ENCODE measurements around the gene ERV3-1.
"Not testable (repeated sequence)": the region's sequence is repeated elsewhere in the genome, so short reads cannot be mapped to it uniquely, and the experiment has no call there.

The ERV3-1 gene, protein sequence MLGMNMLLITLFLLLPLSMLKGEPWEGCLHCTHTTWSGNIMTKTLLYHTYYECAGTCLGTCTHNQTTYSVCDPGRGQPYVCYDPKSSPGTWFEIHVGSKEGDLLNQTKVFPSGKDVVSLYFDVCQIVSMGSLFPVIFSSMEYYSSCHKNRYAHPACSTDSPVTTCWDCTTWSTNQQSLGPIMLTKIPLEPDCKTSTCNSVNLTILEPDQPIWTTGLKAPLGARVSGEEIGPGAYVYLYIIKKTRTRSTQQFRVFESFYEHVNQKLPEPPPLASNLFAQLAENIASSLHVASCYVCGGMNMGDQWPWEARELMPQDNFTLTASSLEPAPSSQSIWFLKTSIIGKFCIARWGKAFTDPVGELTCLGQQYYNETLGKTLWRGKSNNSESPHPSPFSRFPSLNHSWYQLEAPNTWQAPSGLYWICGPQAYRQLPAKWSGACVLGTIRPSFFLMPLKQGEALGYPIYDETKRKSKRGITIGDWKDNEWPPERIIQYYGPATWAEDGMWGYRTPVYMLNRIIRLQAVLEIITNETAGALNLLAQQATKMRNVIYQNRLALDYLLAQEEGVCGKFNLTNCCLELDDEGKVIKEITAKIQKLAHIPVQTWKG
- 4.9 to 26.2 (median 8.0) reads per million in 9 experiments for total RNA-seq

DNA sequence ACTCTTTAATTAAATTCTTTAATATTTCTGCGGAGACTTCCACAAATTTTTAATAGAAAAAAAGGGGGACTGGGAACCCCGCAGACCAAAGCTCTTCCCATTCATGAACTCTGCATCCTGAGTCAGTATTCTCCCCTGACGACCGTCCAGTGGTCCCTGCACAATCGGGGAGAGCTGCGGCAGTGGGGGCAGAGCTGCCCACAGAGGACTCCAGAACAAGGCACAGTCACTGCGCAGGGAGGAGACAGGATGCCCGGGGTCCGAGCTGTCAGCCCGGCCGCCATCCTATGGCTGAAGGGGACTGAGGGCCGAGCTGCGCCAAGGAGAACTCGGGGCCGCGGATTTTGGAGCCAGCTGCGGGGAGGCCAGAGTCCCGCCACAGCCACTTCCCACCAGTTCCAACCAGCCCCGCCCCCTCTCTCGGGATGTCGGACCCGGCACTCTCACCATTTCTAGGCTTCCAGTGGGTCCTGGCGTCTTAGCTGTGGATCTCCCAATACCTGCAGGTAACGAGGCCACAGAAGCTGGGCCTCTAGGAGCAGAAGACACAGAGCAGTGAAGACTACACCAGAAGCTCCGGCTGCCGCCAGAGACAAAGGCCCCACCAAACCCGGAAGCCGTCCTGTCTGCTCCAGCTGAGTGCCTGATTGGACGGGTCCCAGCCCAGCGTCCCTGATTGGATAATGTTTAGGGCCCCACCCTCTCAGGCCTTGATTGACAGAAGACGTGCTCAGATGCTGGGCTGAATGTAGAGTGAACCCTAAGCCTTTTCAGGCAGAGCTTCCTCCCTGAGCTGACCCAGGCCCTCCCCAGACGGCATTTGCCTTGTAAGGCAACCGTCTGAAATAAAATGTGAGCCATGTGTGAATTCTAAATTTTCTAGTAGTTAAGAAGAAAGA, at the start of gene ERV3-1:
TSS of gene ERV3-1 (minus strand) at position 594 of the 899 bp plus-strand sequence. CDS start 13,661 bp downstream, outside the sequence.
- Mint-ChIP-seq H3K27ac (peak within 1 kb of the TSS; percentile 98), H3K4me1 (ENCODE audit: low read depth in 2 of 2) (peaks cover 38 to 39% of the 10 kb centered on the region in 2 donors), H3K4me3 (peak within 1 kb of the TSS; percentile 95 to 96), H3K27me3 (no peaks in the 10 kb centered on the region), H3K9me3 (no peaks in the 10 kb centered on the region), H3K36me3 (ENCODE audit: insufficient read depth) (peaks cover 21% of the 10 kb centered on the region)
- peak; percentile 90 to 93 (median 92) for DNase-seq
- peak; percentile 98 for ATAC-seq (replicated peaks)

DNA sequence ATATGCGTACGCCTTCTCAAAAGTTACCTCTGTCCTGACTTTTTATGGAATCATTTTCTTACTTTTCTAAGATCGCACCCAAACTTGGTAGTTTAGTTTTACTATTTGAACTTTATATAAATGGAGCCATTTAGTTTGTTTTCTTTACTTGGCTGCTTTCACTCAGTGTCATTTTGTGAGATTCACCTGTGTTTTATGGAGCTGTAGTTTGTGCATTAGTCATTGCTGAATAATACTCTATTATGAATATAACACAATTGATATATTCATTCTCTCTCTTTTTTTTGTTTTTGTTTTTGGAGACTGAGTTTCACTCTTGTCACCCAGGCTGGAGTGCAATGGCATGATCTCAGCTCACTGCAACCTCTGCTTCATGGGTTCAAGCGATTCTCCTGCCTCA, 49.3 kb upstream of the ERV3-1 start:
- DNase-seq; ATAC-seq (replicated peaks); H3K4me1 Mint-ChIP-seq (ENCODE audit: low read depth in 2 of 2); H3K4me3 Mint-ChIP-seq; H3K27ac Mint-ChIP-seq; H3K9me3 Mint-ChIP-seq; H3K27me3 Mint-ChIP-seq: not testable (repeated sequence)
- peaks cover 21% of the 10 kb centered on the region for H3K36me3 Mint-ChIP-seq (ENCODE audit: insufficient read depth)

DNA sequence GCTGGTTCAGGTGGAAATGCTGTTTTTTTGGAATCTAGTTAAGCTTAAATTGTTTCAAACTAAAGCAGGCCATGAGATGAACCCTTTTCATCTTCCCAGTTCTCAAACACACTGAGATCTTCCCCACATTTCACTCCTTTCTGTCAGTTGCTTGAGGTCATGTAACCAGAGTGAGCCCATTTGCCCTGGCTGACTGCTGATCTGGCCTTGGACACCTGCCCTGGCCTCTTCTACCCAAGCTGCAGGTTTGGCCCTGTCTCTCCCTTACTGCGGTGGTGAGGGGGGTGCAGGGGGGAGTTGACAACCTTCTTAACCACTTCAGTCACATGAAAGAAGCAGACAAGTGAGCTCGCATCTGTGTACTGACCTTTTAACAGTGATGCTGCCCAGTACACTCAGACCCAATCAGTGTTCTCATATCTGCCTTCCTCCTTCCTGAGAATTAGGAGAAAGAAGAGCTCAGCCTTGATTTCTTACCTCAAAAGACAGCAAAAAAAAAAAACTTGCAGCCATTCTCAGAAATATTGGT, 48.0 kb upstream of the ERV3-1 start:
- peaks cover 21% of the 10 kb centered on the region for H3K36me3 Mint-ChIP-seq (ENCODE audit: insufficient read depth)
- ATAC-seq (replicated peaks); DNase-seq; H3K4me3 Mint-ChIP-seq; H3K9me3 Mint-ChIP-seq; H3K27me3 Mint-ChIP-seq: not testable (repeated sequence)
- peaks cover 3 to 12% of the 10 kb centered on the region in 2 donors for H3K4me1 Mint-ChIP-seq (ENCODE audit: low read depth in 2 of 2)
- peak overlapping the region in 1 of 2 donors; percentile 8 for H3K27ac Mint-ChIP-seq

DNA sequence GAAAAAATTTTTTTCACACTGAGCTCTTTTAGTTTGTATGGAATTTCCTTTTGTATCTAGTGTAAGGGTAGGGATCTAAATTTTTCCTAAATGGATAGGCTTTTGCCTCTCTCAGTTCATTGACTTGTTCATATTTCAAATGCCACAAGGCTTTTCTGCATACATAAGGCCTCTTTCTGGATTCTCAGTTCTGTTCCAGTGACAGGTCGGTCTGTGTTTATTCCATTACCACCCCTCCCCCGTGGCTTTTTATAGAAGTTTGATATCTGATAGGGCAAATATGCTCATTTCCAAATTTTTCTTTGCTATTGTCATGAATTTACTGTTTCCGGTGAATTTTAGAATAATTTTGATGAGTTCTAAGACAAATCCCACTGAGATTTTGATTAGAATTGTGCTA, 45.2 kb upstream of the ERV3-1 start:
- not testable (repeated sequence) for ATAC-seq (replicated peaks); H3K27ac Mint-ChIP-seq

DNA sequence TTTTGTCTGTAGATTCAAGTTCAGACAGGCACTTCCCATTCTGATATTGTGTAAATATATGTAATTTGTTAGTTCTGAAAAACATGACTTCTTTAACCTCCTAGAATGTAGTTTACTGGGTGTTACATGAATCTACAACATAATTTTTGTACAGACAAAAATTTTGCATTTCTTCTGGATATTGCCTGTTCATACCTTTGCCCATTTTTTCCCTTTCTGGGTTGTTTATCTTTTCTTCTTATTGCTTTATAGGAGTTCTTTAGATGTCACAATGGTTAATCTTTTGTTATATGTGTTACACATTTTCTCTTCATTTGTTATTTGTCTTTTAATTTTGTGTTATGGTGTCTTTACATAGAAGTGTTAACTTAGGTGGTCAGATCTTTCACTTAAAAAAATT, 44.7 kb upstream of the ERV3-1 start:
- Mint-ChIP-seq H3K4me1 (ENCODE audit: low read depth in 2 of 2) (peaks cover 7 to 23% of the 10 kb centered on the region in 2 donors), H3K36me3 (ENCODE audit: insufficient read depth) (peaks cover 11% of the 10 kb centered on the region)
- H3K27me3 Mint-ChIP-seq; H3K9me3 Mint-ChIP-seq; DNase-seq; H3K27ac Mint-ChIP-seq; H3K4me3 Mint-ChIP-seq; ATAC-seq (replicated peaks): not testable (repeated sequence)

More for the DNA sequence above, 45.2 kb upstream of the ERV3-1 start:
- Mint-ChIP-seq H3K4me1 (ENCODE audit: low read depth in 2 of 2) (peaks cover 3 to 18% of the 10 kb centered on the region in 2 donors), H3K36me3 (ENCODE audit: insufficient read depth) (peaks cover 16% of the 10 kb centered on the region)
- DNase-seq, H3K4me3 Mint-ChIP-seq, H3K9me3 Mint-ChIP-seq, H3K27me3 Mint-ChIP-seq: not testable (repeated sequence)

DNA sequence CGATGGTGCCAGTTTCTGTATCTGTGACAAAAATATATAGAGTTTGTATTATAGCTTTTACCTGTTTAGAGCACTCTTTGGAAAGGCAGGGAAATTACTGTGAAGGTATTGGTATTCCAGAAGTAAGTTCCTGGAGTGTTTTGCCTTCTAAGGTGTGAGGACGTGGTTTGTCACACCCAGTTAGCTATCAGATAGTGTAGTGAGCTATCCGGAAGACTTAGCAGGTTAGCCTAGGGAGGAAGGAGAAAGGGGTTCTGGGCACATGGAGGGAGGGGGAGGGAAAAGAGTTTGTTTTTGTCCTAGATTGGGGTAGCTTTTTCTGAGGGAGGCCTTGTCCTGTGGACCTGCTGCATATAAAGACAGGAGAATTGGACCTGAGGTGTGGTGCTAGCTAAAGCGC, 39.8 kb upstream of the ERV3-1 start:
- H3K9me3 Mint-ChIP-seq; DNase-seq; H3K4me3 Mint-ChIP-seq; H3K36me3 Mint-ChIP-seq (ENCODE audit: insufficient read depth); H3K27me3 Mint-ChIP-seq; H3K27ac Mint-ChIP-seq; ATAC-seq (replicated peaks): not testable (repeated sequence)
- peaks cover 10 to 23% of the 10 kb centered on the region in 2 donors for H3K4me1 Mint-ChIP-seq (ENCODE audit: low read depth in 2 of 2)

DNA sequence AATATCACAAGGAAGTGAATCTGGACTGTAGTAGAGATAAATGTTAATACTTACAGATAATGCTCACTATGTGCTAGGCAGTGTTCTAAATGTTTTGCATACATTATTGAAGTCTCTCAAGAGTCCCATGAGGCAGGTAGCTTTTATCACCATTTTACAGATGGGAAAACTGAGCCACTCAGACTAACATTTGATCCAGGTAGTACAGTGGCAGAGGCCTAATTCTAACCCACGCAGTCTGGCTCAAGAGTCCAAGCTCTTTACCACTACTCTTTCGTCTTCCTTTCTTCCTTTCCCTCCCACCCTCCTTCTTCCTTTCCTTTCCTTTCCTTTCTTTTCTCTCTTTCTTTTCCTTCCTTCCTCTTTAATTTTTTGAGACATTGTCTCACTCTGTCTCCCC, 39.1 kb upstream of the ERV3-1 start:
- DNase-seq; H3K36me3 Mint-ChIP-seq (ENCODE audit: insufficient read depth); ATAC-seq (replicated peaks); H3K4me3 Mint-ChIP-seq; H3K9me3 Mint-ChIP-seq; H3K27me3 Mint-ChIP-seq: not testable (repeated sequence)
- Mint-ChIP-seq H3K27ac (peak overlapping the region in 1 of 2 donors; percentile 25), H3K4me1 (ENCODE audit: low read depth in 2 of 2) (peaks cover 10 to 19% of the 10 kb centered on the region in 2 donors)

DNA sequence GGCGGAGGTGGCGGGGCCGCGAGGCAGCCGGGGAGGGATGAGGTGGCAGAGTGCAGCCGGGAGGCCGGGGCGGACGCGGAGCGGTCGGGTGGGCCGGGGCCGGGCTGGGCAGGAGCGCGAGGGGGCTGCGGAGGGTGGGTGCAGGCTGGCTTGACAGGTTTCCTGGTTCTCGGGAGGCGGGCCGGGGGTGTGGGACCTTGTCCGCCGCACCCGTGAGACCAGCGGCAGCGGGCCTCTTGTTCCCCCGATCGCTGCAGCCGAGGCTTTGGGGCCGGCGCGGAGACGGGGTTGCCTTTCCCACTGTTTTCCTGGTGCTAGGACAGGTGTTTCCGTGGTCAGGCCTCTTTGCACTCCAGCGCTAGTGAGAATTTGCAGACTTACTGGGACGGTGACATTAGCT, 32.3 kb upstream of the ERV3-1 start:
- not testable (repeated sequence) for H3K9me3 Mint-ChIP-seq; H3K36me3 Mint-ChIP-seq (ENCODE audit: insufficient read depth); H3K27me3 Mint-ChIP-seq; ATAC-seq (replicated peaks)
- peak overlapping the region; percentile 75 to 79 for H3K4me3 Mint-ChIP-seq
- peak; percentile 2 to 16 (median 3) for DNase-seq
- peaks cover 8 to 14% of the 10 kb centered on the region in 2 donors for H3K4me1 Mint-ChIP-seq (ENCODE audit: low read depth in 2 of 2)
- peak overlapping the region; percentile 13 to 59 for H3K27ac Mint-ChIP-seq

DNA sequence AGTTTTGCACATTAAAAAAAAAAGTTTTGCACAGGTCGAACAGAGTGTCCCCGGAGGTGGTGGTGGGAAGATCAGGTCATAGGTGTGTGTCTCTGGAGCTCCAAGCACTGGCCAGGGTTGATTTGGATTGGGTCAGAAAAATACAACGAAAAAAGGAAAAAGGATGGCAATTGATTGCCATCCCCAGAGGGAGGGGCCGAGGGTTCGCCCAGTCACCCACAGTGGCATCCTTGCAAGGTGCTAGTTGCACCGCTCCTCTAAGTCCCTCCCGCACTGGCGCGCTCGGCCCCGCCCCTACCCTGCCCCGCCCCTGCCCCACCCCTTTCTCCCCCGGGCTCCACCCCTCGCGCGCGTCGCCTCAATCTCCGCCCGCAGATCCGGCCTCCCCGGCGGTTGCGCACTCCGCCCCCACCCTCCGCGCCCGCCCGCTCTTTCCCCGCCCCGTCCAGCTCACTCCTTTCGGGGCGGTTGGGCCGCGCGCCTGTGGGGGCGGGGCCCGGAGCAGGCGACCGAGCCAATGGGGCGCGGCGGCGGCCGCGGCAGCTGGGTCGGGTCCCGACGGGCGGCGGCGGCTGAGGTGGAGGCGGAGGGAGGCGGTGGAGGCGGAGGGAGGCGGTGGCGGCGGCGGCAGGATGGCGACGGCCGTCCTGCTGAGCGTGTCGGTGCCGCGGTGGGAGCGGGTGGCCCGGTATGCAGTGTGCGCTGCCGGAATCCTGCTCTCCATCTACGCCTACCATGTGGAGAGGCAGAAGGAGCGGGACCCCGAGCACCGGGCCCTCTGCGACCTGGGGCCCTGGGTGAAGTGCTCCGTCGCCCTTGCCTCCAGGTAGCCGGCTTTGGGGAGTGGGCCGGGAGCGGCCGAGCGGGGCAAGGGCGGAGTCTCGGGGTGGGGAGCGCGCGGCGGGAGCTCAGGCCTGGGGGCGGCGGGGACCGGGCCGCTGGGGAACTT, 31.5 kb upstream of the ERV3-1 start:
- H3K4me1 Mint-ChIP-seq (ENCODE audit: low read depth in 2 of 2) = peaks cover 8 to 14% of the 10 kb centered on the region in 2 donors
- no peaks in the 10 kb centered on the region for H3K9me3 Mint-ChIP-seq
- peak overlapping the region; percentile 79 to 80 for H3K4me3 Mint-ChIP-seq
- DNase-seq = peak; percentile 79 to 83 (median 83)
- peak overlapping the region; percentile 44 to 68 for H3K27ac Mint-ChIP-seq
- no peaks in the 10 kb centered on the region for H3K27me3 Mint-ChIP-seq
- peak; percentile 84 for ATAC-seq (replicated peaks)
- peaks cover 4% of the 10 kb centered on the region for H3K36me3 Mint-ChIP-seq (ENCODE audit: insufficient read depth)

DNA sequence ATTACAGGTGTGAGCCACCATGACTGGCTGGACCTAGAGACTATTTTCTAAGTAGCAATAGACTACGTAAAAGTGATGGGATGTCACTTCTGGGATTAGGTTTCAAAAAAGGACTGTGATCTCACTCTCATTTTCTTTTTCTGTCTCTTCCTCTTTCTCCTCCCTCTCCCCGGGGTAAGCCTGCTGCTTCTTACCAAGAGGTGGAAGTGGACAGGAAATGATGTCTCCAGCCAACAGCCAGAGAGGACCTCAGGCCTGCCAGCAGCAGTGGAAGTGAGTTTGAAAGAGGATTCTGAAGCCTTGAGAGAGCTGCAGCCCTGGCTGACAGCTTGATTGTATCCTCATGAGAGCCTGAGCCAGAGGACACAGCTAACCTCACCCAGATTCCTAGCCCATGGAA, 30.0 kb upstream of the ERV3-1 start:
- H3K27ac Mint-ChIP-seq; H3K36me3 Mint-ChIP-seq (ENCODE audit: insufficient read depth); H3K9me3 Mint-ChIP-seq; DNase-seq; H3K27me3 Mint-ChIP-seq; ATAC-seq (replicated peaks); H3K4me3 Mint-ChIP-seq: not testable (repeated sequence)
- peaks cover 8 to 14% of the 10 kb centered on the region in 2 donors for H3K4me1 Mint-ChIP-seq (ENCODE audit: low read depth in 2 of 2)

DNA sequence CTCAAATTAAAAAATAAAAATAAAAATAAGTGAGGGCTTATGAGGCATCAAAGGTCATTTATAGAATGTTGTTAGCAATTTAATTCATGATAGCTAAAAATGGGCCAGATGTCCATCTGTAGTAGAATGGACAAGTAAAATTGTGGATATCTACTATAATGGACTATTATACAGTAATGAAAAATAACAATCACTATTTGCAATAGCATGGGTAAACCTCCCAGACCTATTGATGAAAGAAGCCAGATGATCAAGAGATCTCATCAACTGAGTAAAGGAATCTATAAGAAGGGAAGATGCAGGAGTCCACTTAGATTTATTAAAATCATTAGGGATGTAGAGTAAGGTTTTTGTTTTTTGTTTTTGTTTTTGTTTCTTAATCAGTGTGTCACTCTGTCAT, 29.0 kb upstream of the ERV3-1 start:
- not testable (repeated sequence) for H3K27ac Mint-ChIP-seq; ATAC-seq (replicated peaks); H3K36me3 Mint-ChIP-seq (ENCODE audit: insufficient read depth); DNase-seq; H3K27me3 Mint-ChIP-seq; H3K4me3 Mint-ChIP-seq; H3K9me3 Mint-ChIP-seq
- H3K4me1 Mint-ChIP-seq (ENCODE audit: low read depth in 2 of 2) = peaks cover 8 to 14% of the 10 kb centered on the region in 2 donors

DNA sequence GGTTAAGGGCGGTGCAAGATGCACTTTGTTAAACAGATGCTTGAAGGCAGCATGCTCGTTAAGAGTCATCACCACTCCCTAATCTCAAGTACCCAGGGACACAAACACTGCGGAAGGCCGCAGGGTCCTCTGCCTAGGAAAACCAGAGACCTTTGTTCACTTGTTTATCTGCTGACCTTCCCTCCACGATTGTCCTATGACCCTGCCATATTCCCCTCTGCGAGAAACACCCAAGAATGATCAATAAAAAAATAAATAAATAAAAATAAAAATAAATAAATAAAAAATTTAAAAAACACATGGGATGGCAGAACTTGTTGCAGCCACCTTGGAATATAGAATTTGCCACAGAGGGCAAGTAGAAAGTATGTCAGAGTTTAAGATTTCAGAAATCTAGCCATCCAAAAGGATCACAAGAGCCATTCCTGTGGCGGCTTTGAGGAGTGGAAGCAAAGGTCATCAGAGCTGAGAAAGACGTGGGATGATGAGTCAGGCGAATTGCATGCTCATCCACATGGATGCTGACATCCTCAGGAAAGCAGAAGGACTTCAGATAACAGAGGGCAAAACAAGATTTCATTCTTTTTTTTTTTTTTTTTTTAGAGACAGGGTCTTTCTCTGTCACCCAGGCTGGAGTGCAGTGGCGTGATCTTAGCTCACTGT, 27.8 kb upstream of the ERV3-1 start:
- not testable (repeated sequence) for H3K9me3 Mint-ChIP-seq; H3K36me3 Mint-ChIP-seq (ENCODE audit: insufficient read depth); H3K27ac Mint-ChIP-seq; H3K27me3 Mint-ChIP-seq; H3K4me1 Mint-ChIP-seq (ENCODE audit: low read depth in 2 of 2); ATAC-seq (replicated peaks); H3K4me3 Mint-ChIP-seq; DNase-seq
